Measurements from ENCODE around the gene PPP2CA.

GRCh38 chr5:134206627-134207160 is 19.2 kb downstream of the PPP2CA start:
- TF ChIP-seq CTCF (IDR thresholded peaks at IDR 0.05): no peak
- TF ChIP-seq REST (IDR thresholded peaks at IDR 0.05; ENCODE audit: insufficient read depth in 1 of 2, low read depth in 2 of 2, low read length in 1 of 2): no peak
- TF ChIP-seq SIN3A (IDR thresholded peaks at IDR 0.05; ENCODE audit: borderline replicate concordance, insufficient read depth, low read depth, low read length): no peak
- no peak for TF ChIP-seq POLR2AphosphoS5 (IDR thresholded peaks at IDR 0.05; ENCODE audit: low read depth, low read length)
- TF ChIP-seq TCF7L2 (IDR thresholded peaks at IDR 0.05; ENCODE audit: low read depth, low read length): no peak
